GM23248 (cell line): Measurements from ENCODE around the gene ACO2.

Source experiments
- EZH2 ChIP-seq: fragments of 200-600 bp; sonication (generic); IDR thresholded peaks from 2 replicates; pipeline ENCODE4 v1.6.1; 2018; ENCODE audit warnings: antibody characterized with exemption, mild to moderate bottlenecking; ENCODE audit not compliant: insufficient read depth, poor library complexity, severe bottlenecking
- EZH2phosphoT487 ChIP-seq: fragments of 200-600 bp; sonication (generic); IDR thresholded peaks from 2 replicates; pipeline ENCODE4 v1.6.1; 2018; ENCODE audit warnings: antibody characterized with exemption, moderate library complexity, mild to moderate bottlenecking, low read depth; ENCODE audit not compliant: insufficient read depth

DNA sequence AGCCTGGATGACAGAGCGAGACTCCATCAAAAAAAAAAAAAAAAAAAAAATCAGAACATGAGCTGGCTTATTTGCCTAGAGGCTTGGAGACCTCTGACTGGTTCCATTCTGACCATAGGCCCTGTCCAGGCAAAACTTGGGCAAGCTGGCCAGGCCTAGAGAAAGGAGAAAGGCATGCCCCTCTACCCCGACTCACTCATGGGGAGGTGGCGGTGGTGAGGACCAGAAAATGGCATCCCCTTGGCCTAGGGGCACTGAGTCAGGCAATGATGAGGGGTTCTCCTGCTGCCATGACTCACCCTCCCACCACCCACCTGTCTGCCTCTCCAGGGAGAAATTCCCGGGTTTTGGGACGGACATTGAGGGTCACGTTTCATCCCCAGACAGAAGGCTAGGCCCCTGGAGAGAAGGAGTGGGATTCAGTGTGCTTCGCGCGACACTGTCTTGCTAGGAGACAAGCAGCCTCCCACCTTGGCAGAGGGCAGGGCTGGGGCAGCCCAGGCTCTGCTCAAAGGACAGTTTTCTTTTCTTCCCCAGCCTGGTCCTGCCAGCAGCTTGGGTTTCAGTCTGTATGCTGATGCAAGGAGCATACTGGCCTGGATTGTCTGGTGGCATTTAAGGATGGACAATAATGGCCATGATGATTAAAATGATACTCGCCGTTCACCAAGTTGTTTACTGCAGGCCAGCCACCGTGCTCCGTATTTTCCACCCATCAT, 39.5 kb upstream of the ACO2 start:
- TF ChIP-seq EZH2phosphoT487 (no peak), EZH2 (no peak)
